Mucosa of stomach (tissue), 1 donor: ENCODE measurements around the gene MTCL1.

Experiments used
- H3K27me3 ChIP-seq: one replicate; pipeline ENCODE4 v1.7.0; 2013; ENCODE audit warnings: mild to moderate bottlenecking, low read length; ENCODE audit not compliant: control insufficient read depth, insufficient read depth
- H3K36me3 ChIP-seq: one replicate; pipeline ENCODE4 v1.7.0; 2013; ENCODE audit warnings: low read length; ENCODE audit not compliant: control insufficient read depth, insufficient read depth
- H3K4me1 ChIP-seq: one replicate; pipeline ENCODE4 v1.7.0; 2013; ENCODE audit warnings: mild to moderate bottlenecking, low read length; ENCODE audit not compliant: control insufficient read depth, insufficient read depth
- H3K4me3 ChIP-seq: one replicate; pipeline ENCODE4 v1.7.0; 2013; ENCODE audit warnings: low read length
- H3K9ac ChIP-seq: one replicate; pipeline ENCODE4 v1.7.0; 2013; ENCODE audit warnings: mild to moderate bottlenecking, low read length, moderate library complexity
- H3K9me3 ChIP-seq: one replicate; pipeline ENCODE4 v1.7.0; 2013; ENCODE audit warnings: mild to moderate bottlenecking, low read length, moderate library complexity; ENCODE audit not compliant: control insufficient read depth
- donor health status: Pancreatic carcinoma.

Gene MTCL1

GRCh38 chr18:8795586-8796325 is 90.4 kb downstream of the MTCL1 start:
- Histone ChIP-seq H3K9ac (no peak overlapping the region), H3K4me3 (no peak overlapping the region), H3K27me3 (no peaks in the 10 kb centered on the region), H3K36me3 (no peaks in the 10 kb centered on the region), H3K4me1 (peaks cover 64% of the 10 kb centered on the region), H3K9me3 (no peaks in the 10 kb centered on the region)

- no peak overlapping the region for H3K4me3 ChIP-seq
- H3K4me1 ChIP-seq = peaks cover 79% of the 10 kb centered on the region
- no peaks in the 10 kb centered on the region for H3K9me3 ChIP-seq
- H3K27me3 ChIP-seq = no peaks in the 10 kb centered on the region
- H3K36me3 ChIP-seq = no peaks in the 10 kb centered on the region
- no peak overlapping the region for H3K9ac ChIP-seq
These were observed 91.8 kb downstream of the MTCL1 start for GRCh38 chr18:8797206-8797605.

GRCh38 chr18:8799001-8799400 is 93.6 kb downstream of the MTCL1 start:
- H3K9me3 ChIP-seq = no peaks in the 10 kb centered on the region
- peaks cover 74% of the 10 kb centered on the region for H3K4me1 ChIP-seq
- H3K9ac ChIP-seq = peak overlapping the region; percentile 9
- no peaks in the 10 kb centered on the region for H3K36me3 ChIP-seq
- H3K27me3 ChIP-seq = no peaks in the 10 kb centered on the region
- no peak overlapping the region for H3K4me3 ChIP-seq

GRCh38 chr18:8799596-8800441 is 94.5 kb downstream of the MTCL1 start:
- H3K27me3 ChIP-seq = no peaks in the 10 kb centered on the region

GRCh38 chr18:8800445-8800844 is 95.1 kb downstream of the MTCL1 start:
- Histone ChIP-seq H3K9me3 (no peaks in the 10 kb centered on the region), H3K36me3 (no peaks in the 10 kb centered on the region), H3K4me1 (peaks cover 60% of the 10 kb centered on the region), H3K9ac (no peak overlapping the region), H3K27me3 (no peaks in the 10 kb centered on the region), H3K4me3 (no peak overlapping the region)

More at GRCh38 chr18:8799596-8800441, 94.5 kb downstream of the MTCL1 start:
- no peak overlapping the region for H3K4me3 ChIP-seq
- H3K9ac ChIP-seq = no peak overlapping the region
- H3K36me3 ChIP-seq = no peaks in the 10 kb centered on the region
- H3K4me1 ChIP-seq = peaks cover 67% of the 10 kb centered on the region
- H3K9me3 ChIP-seq = no peaks in the 10 kb centered on the region

- H3K4me3 ChIP-seq = no peak overlapping the region
These were observed 95.5 kb downstream of the MTCL1 start for GRCh38 chr18:8800876-8801262.

GRCh38 chr18:8801263-8801901 is 96.0 kb downstream of the MTCL1 start:
- H3K36me3 ChIP-seq = no peaks in the 10 kb centered on the region
- no peaks in the 10 kb centered on the region for H3K27me3 ChIP-seq
- H3K9me3 ChIP-seq = no peaks in the 10 kb centered on the region
- H3K4me1 ChIP-seq = peaks cover 59% of the 10 kb centered on the region
- peak overlapping the region; percentile 1 for H3K9ac ChIP-seq
- H3K4me3 ChIP-seq = no peak overlapping the region

More at GRCh38 chr18:8800876-8801262, 95.5 kb downstream of the MTCL1 start:
- H3K9me3 ChIP-seq = no peaks in the 10 kb centered on the region
- no peaks in the 10 kb centered on the region for H3K27me3 ChIP-seq
- H3K4me1 ChIP-seq = peaks cover 59% of the 10 kb centered on the region
- H3K9ac ChIP-seq = no peak overlapping the region
- H3K36me3 ChIP-seq = no peaks in the 10 kb centered on the region

- Histone ChIP-seq H3K9me3 (no peaks in the 10 kb centered on the region), H3K9ac (no peak overlapping the region), H3K4me3 (no peak overlapping the region), H3K27me3 (no peaks in the 10 kb centered on the region), H3K4me1 (peaks cover 55% of the 10 kb centered on the region), H3K36me3 (no peaks in the 10 kb centered on the region)
These were observed 96.8 kb downstream of the MTCL1 start for GRCh38 chr18:8802017-8802672.

GRCh38 chr18:8803063-8803795 is 97.9 kb downstream of the MTCL1 start:
- Histone ChIP-seq H3K9me3 (no peaks in the 10 kb centered on the region), H3K4me1 (peaks cover 44% of the 10 kb centered on the region), H3K4me3 (no peak overlapping the region), H3K9ac (no peak overlapping the region), H3K36me3 (no peaks in the 10 kb centered on the region), H3K27me3 (no peaks in the 10 kb centered on the region)

GRCh38 chr18:8803957-8804356 is 98.6 kb downstream of the MTCL1 start:
- no peaks in the 10 kb centered on the region for H3K27me3 ChIP-seq
- H3K4me1 ChIP-seq = peaks cover 38% of the 10 kb centered on the region
- H3K36me3 ChIP-seq = no peaks in the 10 kb centered on the region
- H3K4me3 ChIP-seq = no peak overlapping the region
- no peak overlapping the region for H3K9ac ChIP-seq
- no peaks in the 10 kb centered on the region for H3K9me3 ChIP-seq

GRCh38 chr18:8805552-8805951 is 100.2 kb downstream of the MTCL1 start:
- no peak overlapping the region for H3K4me3 ChIP-seq
- no peaks in the 10 kb centered on the region for H3K36me3 ChIP-seq
- H3K27me3 ChIP-seq = no peaks in the 10 kb centered on the region
- peaks cover 22% of the 10 kb centered on the region for H3K4me1 ChIP-seq
- no peak overlapping the region for H3K9ac ChIP-seq
- no peaks in the 10 kb centered on the region for H3K9me3 ChIP-seq
